SK-N-SH treated with all-trans-retinoic acid at 6 μM for 48 hours (cell line): ENCODE results near the gene ASCC3.

ENCODE experiments used
- ATAC-seq: fragments of 200-7000 bp; cut with Tn5 transposase; 3 replicates; pipeline ENCODE4 v1.9.1; 2020; ENCODE audit warnings: mild to moderate bottlenecking, moderate library complexity
- ARNTL ChIP-seq: fragments of 450-650 bp; formaldehyde crosslinking; IDR thresholded peaks from 2 replicates; pipeline ENCODE4 v1.5.0; 2020; ENCODE audit warnings: low read depth, mild to moderate bottlenecking, moderate library complexity, borderline replicate concordance
- BACH2 ChIP-seq: fragments of 250-450 bp; sonication (Bioruptor Pico); IDR thresholded peaks from 2 replicates; pipeline ENCODE4 v1.9.0; 2021; ENCODE audit warnings: mild to moderate bottlenecking, borderline replicate concordance
- ESRRG ChIP-seq: fragments of 250-450 bp; sonication (Bioruptor Pico); IDR thresholded peaks from 2 replicates; pipeline ENCODE4 v1.6.1; 2021; ENCODE audit warnings: mild to moderate bottlenecking
- ISL1 ChIP-seq: fragments of 250-450 bp; sonication (Bioruptor Pico); IDR thresholded peaks from 2 replicates; pipeline ENCODE4 v2.1.2; 2022; ENCODE audit warnings: mild to moderate bottlenecking, moderate library complexity
- OSR1 ChIP-seq: fragments of 250-450 bp; sonication (Bioruptor Pico); IDR thresholded peaks from 2 replicates; pipeline ENCODE4 v1.8.0; 2022; ENCODE audit warnings: moderate library complexity, mild to moderate bottlenecking, inconsistent platforms
- PPARA ChIP-seq: fragments of 250-450 bp; sonication (Bioruptor Pico); IDR thresholded peaks from 2 replicates; pipeline ENCODE4 v1.5.0; 2020; ENCODE audit warnings: mild to moderate bottlenecking, borderline replicate concordance
- RARB ChIP-seq: fragments of 250-450 bp; sonication (Bioruptor Pico); IDR thresholded peaks from 2 replicates; pipeline ENCODE4 v1.8.0; 2021; ENCODE audit warnings: mild to moderate bottlenecking, moderate library complexity
- SNAI2 ChIP-seq: fragments of 250-450 bp; sonication (Bioruptor Pico); IDR thresholded peaks from 2 replicates; pipeline ENCODE4 v1.5.0; 2020; ENCODE audit warnings: mild to moderate bottlenecking, moderate library complexity
- TCF4 ChIP-seq: fragments of 250-450 bp; sonication (Bioruptor Pico); IDR thresholded peaks from 2 replicates; pipeline ENCODE4 v1.8.0; 2021; ENCODE audit warnings: mild to moderate bottlenecking, moderate library complexity, borderline replicate concordance
- TOX ChIP-seq: fragments of 250-450 bp; sonication (Bioruptor Pico); IDR thresholded peaks from 2 replicates; pipeline ENCODE4 v1.8.0; 2021; ENCODE audit warnings: mild to moderate bottlenecking, moderate library complexity, borderline replicate concordance
- TSHZ2 ChIP-seq: fragments of 250-450 bp; sonication (Bioruptor Pico); IDR thresholded peaks from 2 replicates; pipeline ENCODE4 v1.5.0; 2020; ENCODE audit warnings: mild to moderate bottlenecking, moderate library complexity
- ZC3H10 ChIP-seq: fragments of 250-450 bp; sonication (Bioruptor Pico); IDR thresholded peaks from 2 replicates; pipeline ENCODE4 v1.5.1; 2021; ENCODE audit warnings: mild to moderate bottlenecking, moderate library complexity
- ZFP30 ChIP-seq: fragments of 450-650 bp; formaldehyde crosslinking; IDR thresholded peaks from 2 replicates; pipeline ENCODE4 v1.5.0; 2022; ENCODE audit warnings: mild to moderate bottlenecking, moderate library complexity
- ZNF565 ChIP-seq: fragments of 450-650 bp; formaldehyde crosslinking; conservative IDR thresholded peaks from 2 replicates; pipeline ENCODE4 v1.5.0; 2020; ENCODE audit warnings: low read depth, mild to moderate bottlenecking, moderate library complexity
- ZNF70 ChIP-seq: fragments of 450-650 bp; formaldehyde crosslinking; IDR thresholded peaks from 2 replicates; pipeline ENCODE4 v1.5.0; 2020; ENCODE audit warnings: mild to moderate bottlenecking, moderate library complexity
- ZNF8 ChIP-seq: fragments of 450-650 bp; formaldehyde crosslinking; IDR thresholded peaks from 2 replicates; pipeline ENCODE4 v1.5.0; 2020; ENCODE audit warnings: mild to moderate bottlenecking, moderate library complexity
- TF ChIP-seq, protein P1 (sequence below): fragments of 250-450 bp; sonication (Bioruptor Pico); IDR thresholded peaks from 2 replicates; pipeline ENCODE4 v1.5.1; 2020; ENCODE audit warnings: low read depth, mild to moderate bottlenecking, moderate library complexity
- TF ChIP-seq, protein P2 (sequence below): fragments of 250-450 bp; sonication (Bioruptor Pico); IDR thresholded peaks from 2 replicates; pipeline ENCODE4 v1.8.0; 2020; ENCODE audit warnings: mild to moderate bottlenecking, moderate library complexity, borderline replicate concordance
- TF ChIP-seq, protein P3 (sequence below): fragments of 250-450 bp; sonication (Bioruptor Pico); IDR thresholded peaks from 2 replicates; pipeline ENCODE4 v1.8.0; 2021; ENCODE audit warnings: low read depth, mild to moderate bottlenecking, moderate library complexity, borderline replicate concordance
- TF ChIP-seq, protein P4 (sequence below): fragments of 250-450 bp; sonication (Bioruptor Pico); IDR thresholded peaks from 2 replicates; pipeline ENCODE4 v1.5.1; 2021; ENCODE audit warnings: mild to moderate bottlenecking, moderate library complexity

The ASCC3 gene

DNA sequence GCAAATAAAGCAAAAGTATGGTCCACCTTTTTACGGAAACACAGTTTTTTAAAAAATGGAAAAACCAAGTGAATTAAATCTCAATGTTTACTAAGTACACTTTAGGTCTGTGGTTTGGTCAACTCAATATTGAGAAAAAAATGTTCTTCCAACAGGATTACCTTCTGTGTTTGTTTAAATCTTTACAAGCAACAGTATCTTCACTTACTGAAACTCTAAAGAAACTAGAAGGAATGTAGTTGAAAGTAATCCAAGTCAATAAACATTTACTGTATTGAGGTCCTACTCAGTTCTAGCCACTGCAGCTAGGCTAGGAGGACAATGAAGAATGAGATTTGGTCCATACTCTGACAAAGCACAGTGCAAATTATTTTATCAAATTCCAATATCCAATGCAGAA lies 80.1 kb downstream of the ASCC3 start:
- no peak for ATAC-seq
- TF ChIP-seq RARB (CRISPR knock-in tag) (no peak), ZNF70 (CRISPR knock-in tag) (no peak), BACH2 (CRISPR knock-in tag) (no peak), PPARA (CRISPR knock-in tag) (no peak), OSR1 (CRISPR knock-in tag) (no peak), TOX (CRISPR knock-in tag) (no peak), ZNF565 (CRISPR knock-in tag) (no peak), ISL1 (no peak), SNAI2 (no peak), TSHZ2 (CRISPR knock-in tag) (no peak), ARNTL (no peak), ZNF8 (CRISPR knock-in tag) (no peak), ESRRG (CRISPR knock-in tag) (no peak), ZC3H10 (CRISPR knock-in tag) (no peak), TCF4 (no peak)
- TF ChIP-seq, protein P1, sequence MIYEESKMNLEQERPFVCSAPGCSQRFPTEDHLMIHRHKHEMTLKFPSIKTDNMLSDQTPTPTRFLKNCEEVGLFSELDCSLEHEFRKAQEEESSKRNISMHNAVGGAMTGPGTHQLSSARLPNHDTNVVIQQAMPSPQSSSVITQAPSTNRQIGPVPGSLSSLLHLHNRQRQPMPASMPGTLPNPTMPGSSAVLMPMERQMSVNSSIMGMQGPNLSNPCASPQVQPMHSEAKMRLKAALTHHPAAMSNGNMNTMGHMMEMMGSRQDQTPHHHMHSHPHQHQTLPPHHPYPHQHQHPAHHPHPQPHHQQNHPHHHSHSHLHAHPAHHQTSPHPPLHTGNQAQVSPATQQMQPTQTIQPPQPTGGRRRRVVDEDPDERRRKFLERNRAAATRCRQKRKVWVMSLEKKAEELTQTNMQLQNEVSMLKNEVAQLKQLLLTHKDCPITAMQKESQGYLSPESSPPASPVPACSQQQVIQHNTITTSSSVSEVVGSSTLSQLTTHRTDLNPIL (CRISPR knock-in tag), result no peak
- TF ChIP-seq, protein P2, sequence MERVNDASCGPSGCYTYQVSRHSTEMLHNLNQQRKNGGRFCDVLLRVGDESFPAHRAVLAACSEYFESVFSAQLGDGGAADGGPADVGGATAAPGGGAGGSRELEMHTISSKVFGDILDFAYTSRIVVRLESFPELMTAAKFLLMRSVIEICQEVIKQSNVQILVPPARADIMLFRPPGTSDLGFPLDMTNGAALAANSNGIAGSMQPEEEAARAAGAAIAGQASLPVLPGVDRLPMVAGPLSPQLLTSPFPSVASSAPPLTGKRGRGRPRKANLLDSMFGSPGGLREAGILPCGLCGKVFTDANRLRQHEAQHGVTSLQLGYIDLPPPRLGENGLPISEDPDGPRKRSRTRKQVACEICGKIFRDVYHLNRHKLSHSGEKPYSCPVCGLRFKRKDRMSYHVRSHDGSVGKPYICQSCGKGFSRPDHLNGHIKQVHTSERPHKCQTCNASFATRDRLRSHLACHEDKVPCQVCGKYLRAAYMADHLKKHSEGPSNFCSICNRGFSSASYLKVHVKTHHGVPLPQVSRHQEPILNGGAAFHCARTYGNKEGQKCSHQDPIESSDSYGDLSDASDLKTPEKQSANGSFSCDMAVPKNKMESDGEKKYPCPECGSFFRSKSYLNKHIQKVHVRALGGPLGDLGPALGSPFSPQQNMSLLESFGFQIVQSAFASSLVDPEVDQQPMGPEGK (CRISPR knock-in tag), result no peak
- TF ChIP-seq, protein P3, sequence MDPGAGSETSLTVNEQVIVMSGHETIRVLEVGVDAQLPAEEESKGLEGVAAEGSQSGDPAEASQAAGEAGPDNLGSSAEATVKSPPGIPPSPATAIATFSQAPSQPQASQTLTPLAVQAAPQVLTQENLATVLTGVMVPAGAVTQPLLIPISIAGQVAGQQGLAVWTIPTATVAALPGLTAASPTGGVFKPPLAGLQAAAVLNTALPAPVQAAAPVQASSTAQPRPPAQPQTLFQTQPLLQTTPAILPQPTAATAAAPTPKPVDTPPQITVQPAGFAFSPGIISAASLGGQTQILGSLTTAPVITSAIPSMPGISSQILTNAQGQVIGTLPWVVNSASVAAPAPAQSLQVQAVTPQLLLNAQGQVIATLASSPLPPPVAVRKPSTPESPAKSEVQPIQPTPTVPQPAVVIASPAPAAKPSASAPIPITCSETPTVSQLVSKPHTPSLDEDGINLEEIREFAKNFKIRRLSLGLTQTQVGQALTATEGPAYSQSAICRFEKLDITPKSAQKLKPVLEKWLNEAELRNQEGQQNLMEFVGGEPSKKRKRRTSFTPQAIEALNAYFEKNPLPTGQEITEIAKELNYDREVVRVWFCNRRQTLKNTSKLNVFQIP (CRISPR knock-in tag), result no peak
- TF ChIP-seq, protein P4, sequence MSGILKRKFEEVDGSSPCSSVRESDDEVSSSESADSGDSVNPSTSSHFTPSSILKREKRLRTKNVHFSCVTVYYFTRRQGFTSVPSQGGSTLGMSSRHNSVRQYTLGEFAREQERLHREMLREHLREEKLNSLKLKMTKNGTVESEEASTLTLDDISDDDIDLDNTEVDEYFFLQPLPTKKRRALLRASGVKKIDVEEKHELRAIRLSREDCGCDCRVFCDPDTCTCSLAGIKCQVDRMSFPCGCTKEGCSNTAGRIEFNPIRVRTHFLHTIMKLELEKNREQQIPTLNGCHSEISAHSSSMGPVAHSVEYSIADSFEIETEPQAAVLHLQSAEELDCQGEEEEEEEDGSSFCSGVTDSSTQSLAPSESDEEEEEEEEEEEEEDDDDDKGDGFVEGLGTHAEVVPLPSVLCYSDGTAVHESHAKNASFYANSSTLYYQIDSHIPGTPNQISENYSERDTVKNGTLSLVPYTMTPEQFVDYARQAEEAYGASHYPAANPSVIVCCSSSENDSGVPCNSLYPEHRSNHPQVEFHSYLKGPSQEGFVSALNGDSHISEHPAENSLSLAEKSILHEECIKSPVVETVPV (CRISPR knock-in tag), result no peak
- TF ChIP-seq, all 23 proteins: peak for 0

- TF ChIP-seq OSR1 (CRISPR knock-in tag) (no peak), ARNTL (no peak), ZFP30 (CRISPR knock-in tag) (no peak), ZNF565 (CRISPR knock-in tag) (no peak), ZC3H10 (CRISPR knock-in tag) (no peak), BACH2 (CRISPR knock-in tag) (no peak), ZNF8 (CRISPR knock-in tag) (no peak), TCF4 (no peak), TSHZ2 (CRISPR knock-in tag) (no peak), TOX (CRISPR knock-in tag) (no peak), RARB (CRISPR knock-in tag) (no peak)
- TF ChIP-seq, protein P4 (CRISPR knock-in tag), result no peak
- no peak for ATAC-seq
These were observed 84.9 kb downstream of the ASCC3 start for GRCh38 chr6:100796049-100796823.
